ENCODE results near the gene NOCT.

Gene NOCT

DNA sequence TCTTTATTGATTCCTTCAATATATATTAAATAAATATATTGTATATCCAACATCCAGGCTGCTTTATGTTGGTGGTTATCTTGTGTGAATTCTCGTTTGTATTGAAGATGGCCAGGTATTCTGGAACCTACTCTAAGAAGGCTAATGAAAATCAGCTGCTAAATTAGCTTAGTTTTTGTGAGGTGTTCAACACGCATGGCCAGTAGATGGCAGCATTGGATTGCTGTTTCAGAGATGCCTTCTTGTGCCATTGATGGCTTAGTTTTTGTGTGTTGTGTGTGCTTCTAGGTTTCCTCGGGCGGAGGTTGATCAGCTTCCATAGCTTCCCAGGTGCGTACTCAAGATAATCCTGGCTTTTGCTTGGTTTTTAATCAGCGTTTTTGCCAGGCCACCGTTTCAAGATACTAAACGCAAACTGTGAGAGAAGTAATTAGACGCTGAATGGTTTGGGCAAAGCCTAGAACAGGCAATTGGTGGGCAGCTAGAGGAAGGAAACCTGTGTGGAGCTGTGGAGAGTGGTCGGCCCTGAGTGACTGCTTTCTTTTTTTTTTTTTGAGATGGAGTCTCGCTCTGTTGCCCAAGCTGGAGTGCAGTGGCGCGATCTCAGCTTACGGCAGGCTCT, 15.1 kb downstream of the NOCT start:
- TF ChIP-seq, protein P1, sequence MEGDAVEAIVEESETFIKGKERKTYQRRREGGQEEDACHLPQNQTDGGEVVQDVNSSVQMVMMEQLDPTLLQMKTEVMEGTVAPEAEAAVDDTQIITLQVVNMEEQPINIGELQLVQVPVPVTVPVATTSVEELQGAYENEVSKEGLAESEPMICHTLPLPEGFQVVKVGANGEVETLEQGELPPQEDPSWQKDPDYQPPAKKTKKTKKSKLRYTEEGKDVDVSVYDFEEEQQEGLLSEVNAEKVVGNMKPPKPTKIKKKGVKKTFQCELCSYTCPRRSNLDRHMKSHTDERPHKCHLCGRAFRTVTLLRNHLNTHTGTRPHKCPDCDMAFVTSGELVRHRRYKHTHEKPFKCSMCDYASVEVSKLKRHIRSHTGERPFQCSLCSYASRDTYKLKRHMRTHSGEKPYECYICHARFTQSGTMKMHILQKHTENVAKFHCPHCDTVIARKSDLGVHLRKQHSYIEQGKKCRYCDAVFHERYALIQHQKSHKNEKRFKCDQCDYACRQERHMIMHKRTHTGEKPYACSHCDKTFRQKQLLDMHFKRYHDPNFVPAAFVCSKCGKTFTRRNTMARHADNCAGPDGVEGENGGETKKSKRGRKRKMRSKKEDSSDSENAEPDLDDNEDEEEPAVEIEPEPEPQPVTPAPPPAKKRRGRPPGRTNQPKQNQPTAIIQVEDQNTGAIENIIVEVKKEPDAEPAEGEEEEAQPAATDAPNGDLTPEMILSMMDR (IDR thresholded peaks at IDR 0.05; ENCODE audit: low read depth, low read length), result peak; percentile 64
- H3K4me3 ChIP-seq (ENCODE audit: low read depth, low read length), result no peak overlapping the region

- no peak overlapping the region for H3K4me3 ChIP-seq (ENCODE audit: low read depth, low read length)
- TF ChIP-seq, protein P1 (IDR thresholded peaks at IDR 0.05; ENCODE audit: low read depth, low read length), result no peak
Observed at GRCh38 chr4:139035650-139036049, 20.1 kb downstream of the NOCT start.

DNA sequence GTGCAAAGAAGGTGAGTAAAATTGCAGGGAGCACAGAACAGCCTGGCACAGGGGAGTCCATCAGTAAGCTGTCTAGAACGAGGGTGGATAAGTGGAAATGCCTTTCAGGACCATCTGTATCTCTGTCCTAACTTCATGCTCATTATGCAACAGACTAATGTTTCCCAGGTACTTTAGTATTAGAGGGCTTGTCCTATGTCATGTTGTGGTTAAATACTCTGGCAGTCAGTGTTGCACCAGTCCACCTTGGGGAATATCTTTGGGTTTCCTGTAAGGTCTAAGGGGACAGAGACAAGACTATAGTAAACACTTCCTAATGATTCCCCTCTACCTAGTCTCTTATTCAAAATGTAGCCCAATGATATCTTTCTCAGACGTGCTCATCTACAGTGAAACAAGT, 21.3 kb downstream of the NOCT start:
- TF ChIP-seq, protein P1 (IDR thresholded peaks at IDR 0.05; ENCODE audit: low read depth, low read length), result no peak
- H3K4me3 ChIP-seq (ENCODE audit: low read depth, low read length), result no peak overlapping the region

DNA sequence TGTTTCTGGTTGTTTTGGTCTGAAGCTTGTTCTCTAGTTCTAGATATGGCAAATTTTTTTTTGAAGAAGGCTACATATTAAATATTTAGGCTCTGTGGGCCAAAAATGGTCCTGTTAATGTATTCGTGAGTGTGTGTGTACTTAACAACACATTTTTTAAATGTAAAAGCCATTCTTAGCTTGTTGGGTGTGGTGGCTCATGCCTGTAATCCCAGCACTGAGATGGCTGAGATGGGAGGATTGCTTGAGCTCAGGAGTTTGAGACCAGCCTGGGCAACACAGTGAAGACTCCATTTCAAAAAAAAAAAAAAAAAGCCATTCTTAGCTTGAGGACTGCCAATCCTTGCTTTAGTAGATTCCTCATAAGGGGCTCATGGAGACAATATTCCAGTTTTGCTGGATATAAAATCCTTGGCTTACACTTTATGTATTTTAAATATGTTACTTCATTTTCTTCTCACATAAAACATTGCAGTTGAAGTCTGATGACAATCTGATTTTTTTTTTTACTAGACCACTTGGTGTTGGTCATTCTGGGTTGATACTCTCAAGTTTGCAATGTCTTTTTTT, 23.4 kb downstream of the NOCT start:
- TF ChIP-seq, protein P1 (IDR thresholded peaks at IDR 0.05; ENCODE audit: low read depth, low read length), result no peak

DNA sequence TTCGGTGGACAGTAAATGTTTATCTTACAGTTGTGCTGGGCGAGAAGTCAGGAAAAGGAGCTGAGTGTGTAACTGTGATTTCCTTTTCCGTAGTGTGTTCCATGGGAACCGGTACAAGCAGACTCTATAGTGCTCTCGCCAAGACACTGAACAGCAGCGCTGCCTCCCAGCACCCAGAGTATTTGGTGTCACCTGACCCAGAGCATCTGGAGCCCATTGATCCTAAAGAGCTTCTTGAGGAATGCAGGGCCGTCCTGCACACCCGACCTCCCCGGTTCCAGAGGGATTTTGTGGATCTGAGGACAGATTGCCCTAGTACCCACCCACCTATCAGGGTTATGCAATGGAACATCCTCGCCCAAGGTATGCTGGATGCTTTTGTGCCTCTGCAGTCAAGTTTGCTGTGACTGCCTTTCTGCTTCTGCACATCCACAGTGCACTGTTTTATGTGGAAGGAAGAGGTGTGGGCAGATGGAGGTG, 27.4 kb downstream of the NOCT start:
- H3K4me3 ChIP-seq (ENCODE audit: low read depth, low read length), result no peak overlapping the region
- TF ChIP-seq, protein P1 (IDR thresholded peaks at IDR 0.05; ENCODE audit: low read depth, low read length), result no peak

More for the DNA sequence above, 23.4 kb downstream of the NOCT start:
- no peak overlapping the region for H3K4me3 ChIP-seq (ENCODE audit: low read depth, low read length)

DNA sequence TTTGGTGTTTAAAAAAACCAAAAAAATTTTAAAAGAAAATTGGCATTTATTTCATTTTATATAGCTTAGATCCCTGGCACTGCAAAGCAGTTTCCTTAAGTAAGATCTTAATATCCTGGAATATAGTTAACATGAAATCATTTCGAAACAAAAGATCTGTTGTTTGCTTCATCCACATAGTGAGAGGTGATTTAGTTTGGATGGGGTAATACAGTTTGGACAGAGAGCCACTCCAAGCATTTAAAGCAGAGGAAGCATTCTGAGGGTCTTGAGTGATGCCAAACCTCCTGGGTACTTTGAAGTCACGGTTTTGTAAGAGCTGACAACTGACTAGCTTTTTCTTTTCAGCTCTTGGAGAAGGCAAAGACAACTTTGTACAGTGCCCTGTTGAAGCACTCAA, 28.7 kb downstream of the NOCT start:
- no peak overlapping the region for H3K4me3 ChIP-seq (ENCODE audit: low read depth, low read length)
- TF ChIP-seq, protein P1 (IDR thresholded peaks at IDR 0.05; ENCODE audit: low read depth, low read length), result no peak

DNA sequence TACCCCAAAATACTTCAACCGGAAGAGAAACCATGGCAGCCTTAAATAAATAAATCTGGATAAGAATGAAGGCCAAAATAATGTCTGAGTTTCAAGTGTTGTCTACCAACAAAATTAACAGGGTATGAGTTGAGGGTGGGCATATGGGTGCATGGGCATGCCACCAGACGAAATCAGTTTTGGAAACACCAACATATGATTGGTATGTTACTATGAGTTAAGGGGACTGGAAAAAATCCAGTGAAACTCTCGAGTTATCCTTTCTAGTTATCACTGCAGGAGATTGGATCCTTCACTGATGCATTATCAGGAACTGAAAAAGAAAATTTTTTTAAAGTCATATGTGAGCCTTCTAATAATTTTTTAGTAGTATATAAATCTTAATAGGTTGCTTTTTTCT, 32.4 kb downstream of the NOCT start:
- TF ChIP-seq, protein P1 (IDR thresholded peaks at IDR 0.05; ENCODE audit: low read depth, low read length), result no peak
- H3K4me3 ChIP-seq (ENCODE audit: low read depth, low read length), result no peak overlapping the region

Data from WI38 (cell line).